Heart left ventricle (tissue), 13 donors: ENCODE results near the gene SLC15A2.

Experiments used
- POLR2A ChIP-seq, 2 donors: fragments of 450-650 bp; IDR thresholded peaks; one replicate each; pipeline ENCODE4 v1.6.1; 2017; ENCODE audit warnings: antibody characterized with exemption in 2 of 2, mild to moderate bottlenecking in 2 of 2, moderate library complexity in 2 of 2
- TF ChIP-seq, protein P1 (sequence below), 12 donors: fragments of 200-600 bp; sonication (generic) in 4 of 12; IDR thresholded peaks; one replicate each; pipeline versions ENCODE4 v1.5.0 to v1.8.0; 2018 to 2022; ENCODE audit warnings: antibody characterized with exemption in 12 of 12, mild to moderate bottlenecking in 5 of 12
- donor health status: ischemic (EF 13 %, LVEDD 7.1; RV severe dilation, severe dysfunction).
- donor health status: DM: no; HTN: yes; CAD: no.
- donor health status: DM: no; HTN: no; CAD: no.
- donor health status: ischemic (EF 25% LVEDD 6.9; RV normal size, moderate dysfunction).
- donor health status: ischemic (EF 25% LVEDD 5.7; RV mildly dilated, moderate dysfunction).
- donor health status: ischemic (EF 35%, LVEDD 5.7; RV mildly dilated, moderate dysfunction).
- donor health status: nonischemic (EF 11% LVEDD 7.7; RV severe dilation, severe dysfunction).
- donor health status: DM: yes; HTN: yes; CAD: no.
- donor health status: PGD.
- donor health status: ischemic (EF 29% LVEDD 5.4; RV normal size, mild dysfunction).
- donor health status: nonischemic (EF 23%, LVEDD 6.1; RV moderate dilation, normal function).

GRCh38 chr3:121951291-121951919, 57.2 kb downstream of the SLC15A2 start:
- TF ChIP-seq, protein P1, sequence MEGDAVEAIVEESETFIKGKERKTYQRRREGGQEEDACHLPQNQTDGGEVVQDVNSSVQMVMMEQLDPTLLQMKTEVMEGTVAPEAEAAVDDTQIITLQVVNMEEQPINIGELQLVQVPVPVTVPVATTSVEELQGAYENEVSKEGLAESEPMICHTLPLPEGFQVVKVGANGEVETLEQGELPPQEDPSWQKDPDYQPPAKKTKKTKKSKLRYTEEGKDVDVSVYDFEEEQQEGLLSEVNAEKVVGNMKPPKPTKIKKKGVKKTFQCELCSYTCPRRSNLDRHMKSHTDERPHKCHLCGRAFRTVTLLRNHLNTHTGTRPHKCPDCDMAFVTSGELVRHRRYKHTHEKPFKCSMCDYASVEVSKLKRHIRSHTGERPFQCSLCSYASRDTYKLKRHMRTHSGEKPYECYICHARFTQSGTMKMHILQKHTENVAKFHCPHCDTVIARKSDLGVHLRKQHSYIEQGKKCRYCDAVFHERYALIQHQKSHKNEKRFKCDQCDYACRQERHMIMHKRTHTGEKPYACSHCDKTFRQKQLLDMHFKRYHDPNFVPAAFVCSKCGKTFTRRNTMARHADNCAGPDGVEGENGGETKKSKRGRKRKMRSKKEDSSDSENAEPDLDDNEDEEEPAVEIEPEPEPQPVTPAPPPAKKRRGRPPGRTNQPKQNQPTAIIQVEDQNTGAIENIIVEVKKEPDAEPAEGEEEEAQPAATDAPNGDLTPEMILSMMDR (IDR thresholded peaks at IDR 0.05): no peak
- no peak for TF ChIP-seq POLR2A (IDR thresholded peaks at IDR 0.05)
